Measurements from ENCODE around the gene ANTXRL.
A peak's percentile ranks its signal among the peaks of the same experiment; 100 is the strongest.
"Not testable (repeated sequence)": the region's sequence is repeated elsewhere in the genome, so short reads cannot be mapped to it uniquely, and the experiment has no call there.

Gene ANTXRL

DNA sequence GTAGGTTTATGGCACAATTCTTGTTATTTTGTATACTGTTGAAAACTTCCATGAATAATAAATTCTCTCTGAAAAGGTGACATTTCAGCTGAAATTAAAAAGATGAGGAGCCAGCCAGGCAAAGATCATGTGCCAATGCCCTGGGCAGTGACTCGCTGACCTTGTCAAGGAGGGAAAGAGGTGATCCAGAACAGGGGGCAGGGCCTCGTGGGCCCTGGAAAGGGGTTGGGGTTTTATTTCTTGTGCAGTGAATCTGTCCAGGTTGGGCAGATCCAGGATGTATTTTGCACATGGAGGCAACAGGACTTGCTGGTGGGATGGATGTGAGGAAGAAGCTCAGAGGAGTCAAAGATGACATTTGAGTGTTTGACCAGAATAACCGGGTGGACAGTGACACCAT is 31.6 kb upstream of the ANTXRL start:
- DNase-seq = not testable (repeated sequence)

- peak; percentile 23 for DNase-seq
Observed at GRCh38 chr10:46255801-46256747, 30.7 kb upstream of the ANTXRL start.

GRCh38 chr10:46257099-46257498 is 29.7 kb upstream of the ANTXRL start:
- no peak for DNase-seq

DNA sequence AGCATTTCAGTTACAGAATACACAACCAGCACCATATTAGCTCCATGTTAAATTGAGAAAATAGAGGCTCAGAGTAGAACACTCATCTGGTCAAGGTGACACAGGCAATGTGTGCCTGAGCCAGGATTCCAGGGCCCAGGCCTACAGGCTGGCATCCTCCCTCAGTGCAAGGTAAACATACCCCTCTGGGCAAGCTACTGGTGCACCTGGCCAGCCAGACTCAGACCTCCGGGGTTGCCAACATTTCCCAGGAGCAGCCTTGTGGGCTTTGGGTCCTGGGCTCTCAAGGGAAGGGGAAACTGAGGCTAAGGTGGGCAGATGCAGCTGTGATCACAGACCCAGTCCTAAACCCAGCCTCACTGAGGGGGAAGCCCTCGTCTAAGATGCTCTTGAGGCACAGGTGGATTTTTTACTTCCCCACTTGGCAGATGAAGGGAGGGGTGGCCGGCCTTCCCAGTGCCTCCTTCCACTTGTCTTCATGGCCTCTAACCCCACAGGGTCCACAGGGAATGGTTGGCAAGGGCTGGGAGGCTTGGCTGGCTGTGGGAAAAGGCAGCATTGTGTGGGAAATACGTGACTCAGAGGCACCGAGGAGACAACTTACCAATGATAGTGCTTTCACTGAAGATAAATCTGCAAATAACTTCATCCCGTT is 23.8 kb upstream of the ANTXRL start:
- DNase-seq = not testable (repeated sequence)

DNA sequence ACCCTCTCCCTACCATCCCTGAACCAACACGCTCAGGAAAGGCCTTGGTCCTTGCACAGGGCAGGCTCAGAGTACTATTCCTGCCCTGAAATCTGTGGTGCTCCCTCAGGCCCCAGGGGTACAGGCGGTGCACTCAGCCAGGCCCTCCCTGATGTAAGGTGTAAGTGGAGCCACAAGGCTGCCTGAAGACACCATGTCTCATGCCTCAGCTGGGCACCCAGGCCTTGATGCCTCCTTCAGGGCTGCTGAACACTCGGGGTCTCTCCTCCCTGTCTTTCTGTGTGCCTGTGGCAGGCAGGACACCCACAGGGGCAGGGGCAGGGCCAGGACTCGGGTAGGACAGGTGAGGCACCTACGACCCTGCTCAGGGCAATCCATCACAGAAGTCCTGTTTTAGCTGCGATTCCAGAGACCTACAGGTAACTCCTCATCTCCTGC is 22.9 kb upstream of the ANTXRL start:
- no peak for DNase-seq

GRCh38 chr10:46264336-46264735 is 22.5 kb upstream of the ANTXRL start:
- no peak for DNase-seq

DNA sequence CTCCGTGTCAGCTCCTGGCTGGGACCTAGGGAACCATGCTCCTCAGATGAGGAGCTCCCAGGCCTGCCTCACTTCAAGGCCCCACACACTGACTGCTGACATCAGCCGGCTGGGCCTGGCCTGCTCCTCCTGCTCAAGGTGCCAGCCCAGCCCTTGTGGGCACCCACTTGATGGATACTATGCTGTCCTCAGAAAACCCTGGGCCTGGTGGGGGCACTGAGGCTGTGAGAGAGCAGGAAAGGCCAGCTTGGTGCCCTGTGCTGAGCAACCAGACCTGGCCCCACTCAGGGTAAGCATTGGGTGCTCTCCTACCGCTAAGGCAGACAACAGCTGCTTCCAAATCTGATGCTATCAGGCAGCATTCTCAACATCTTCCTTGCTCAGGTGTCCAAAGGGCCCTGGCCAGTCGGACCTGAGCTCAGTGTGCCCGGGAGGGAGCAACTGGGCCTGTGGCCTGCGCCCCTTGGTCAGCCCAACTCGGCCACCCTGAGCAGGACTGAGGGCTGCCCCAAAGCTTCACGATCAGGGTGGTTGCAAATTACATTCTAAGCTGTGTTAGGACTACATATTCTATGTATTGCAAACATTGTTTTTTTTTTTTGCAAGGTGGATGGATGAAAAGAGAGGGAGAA is 21.9 kb upstream of the ANTXRL start:
- no peak for DNase-seq

DNA sequence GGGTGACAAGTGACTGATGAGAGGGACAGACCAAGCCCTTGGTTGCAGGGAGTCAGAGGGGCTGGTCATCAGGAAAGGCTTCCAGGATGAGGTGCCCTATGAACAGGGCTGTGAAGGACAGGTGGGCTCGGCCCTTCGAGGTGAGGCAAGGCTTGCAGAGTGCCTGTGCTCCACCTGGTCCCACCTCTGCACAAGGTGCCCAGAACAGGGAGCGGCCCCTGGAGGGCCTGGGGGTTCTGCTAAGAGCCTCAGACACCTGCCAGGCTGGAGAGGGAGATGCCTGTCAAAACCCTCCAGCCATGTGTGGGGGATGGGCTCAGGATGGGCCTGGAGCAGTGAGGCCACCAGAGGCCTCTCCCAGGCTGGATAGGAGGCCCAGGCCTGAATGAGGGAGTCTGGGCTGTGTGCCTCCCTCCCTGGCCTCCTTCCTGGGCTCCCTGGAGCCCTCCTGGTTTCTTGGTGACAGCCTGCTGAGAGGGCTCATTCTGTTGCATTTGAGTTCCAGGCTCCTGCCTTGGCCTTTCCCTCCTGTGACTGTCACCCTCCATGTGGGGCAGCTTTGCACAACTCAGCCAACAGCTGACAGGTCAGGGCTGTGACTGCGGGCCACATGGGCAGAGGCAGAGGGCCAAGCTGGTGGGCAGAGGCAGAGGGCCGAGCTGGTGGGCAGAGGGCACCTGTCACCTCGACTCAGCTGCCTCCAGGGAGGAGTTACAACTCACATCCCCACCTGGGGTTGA is 21.1 kb upstream of the ANTXRL start:
- DNase-seq = not testable (repeated sequence)

- no peak for DNase-seq
Observed at GRCh38 chr10:46266306-46266985, 20.4 kb upstream of the ANTXRL start.

DNA sequence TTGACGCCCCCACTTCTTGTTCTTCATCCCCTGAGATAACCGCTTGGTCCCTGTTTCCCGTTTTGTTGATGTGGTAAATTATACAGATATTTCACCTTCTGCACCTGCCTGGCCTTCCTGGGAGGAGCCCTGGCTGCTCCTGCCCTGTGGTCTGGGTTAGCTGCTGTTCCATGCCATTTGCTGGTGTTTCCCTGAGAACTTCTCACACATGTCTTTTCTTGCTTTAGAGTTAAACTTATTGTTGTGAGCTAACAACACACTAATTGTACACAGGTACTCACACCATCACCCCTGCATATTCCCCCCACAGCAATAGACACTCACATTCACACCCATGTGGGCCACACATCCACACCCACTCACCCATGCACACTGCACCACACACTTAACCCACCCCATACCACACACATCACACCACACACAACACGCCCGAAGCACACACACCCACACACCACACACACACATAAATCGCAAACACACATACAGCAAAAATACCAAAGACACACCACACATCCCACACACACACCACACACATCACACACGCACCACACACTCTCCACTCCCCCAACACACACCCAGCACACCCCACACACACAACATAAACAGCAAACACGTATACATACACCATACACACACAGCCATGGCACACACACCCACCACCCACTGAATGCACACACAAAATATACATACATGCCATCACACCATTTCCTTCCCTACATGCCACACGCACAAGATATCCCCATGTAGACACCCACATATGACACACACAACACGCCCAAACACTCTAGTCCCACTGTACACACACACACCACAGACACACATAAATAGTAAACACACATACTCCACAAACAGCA is 19.4 kb upstream of the ANTXRL start:
- no peak for DNase-seq

DNA sequence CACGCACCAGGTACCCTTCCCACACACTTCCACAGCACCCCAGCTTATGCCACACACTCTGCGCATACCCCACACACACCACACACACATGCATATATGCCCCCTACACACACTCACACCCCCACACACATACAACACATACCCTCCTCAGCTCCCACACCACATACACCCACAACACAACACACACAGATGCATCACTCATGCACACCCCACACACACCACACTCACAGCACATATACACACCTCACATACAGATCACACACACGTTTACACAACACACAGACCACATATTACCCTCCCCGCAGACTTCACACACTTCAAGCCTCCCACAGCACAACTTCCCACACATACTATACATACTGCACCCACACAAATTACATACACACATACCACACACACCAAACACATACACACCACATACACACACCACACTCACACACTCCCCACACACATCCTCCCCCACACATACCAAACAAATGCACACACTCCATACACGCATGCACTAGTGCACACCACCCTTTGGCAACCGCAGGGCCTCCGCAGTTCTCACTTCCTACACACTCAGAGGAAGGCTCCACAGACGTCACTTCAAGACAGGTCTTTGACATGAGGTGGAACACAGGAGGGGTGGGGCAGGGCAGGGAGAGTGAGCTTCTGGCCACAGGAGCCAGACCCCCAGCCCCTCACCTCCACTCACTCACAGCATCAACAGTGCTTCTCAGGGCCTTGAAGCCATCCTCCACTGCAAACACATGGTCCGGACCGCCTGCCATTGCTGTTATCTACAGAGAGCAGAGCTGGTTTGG is 18.5 kb upstream of the ANTXRL start:
- DNase-seq = no peak

DNA sequence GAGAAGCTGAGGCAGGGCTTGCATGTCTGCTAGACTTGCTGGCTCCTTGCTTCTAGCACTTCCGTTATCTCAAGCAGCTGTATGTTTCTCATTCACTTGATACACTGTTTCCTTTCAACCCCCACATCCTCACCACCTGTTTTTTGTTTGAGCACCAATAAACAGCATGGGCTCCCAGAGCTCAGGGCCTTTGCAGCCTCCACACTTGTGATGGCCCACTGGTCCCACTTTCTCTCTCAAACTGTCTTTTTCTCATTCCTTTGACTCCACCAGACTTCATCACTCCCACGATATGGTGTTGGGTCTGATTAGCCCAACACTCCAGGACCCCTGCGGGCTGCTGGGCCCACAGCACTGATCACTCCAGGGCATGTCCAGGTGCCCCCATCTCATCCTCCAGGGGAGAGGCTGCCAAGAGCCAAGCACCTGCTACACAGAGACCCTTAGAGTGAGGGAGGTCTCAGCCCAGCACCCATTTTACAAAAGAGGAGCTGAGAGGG is 17.2 kb upstream of the ANTXRL start:
- not testable (repeated sequence) for DNase-seq

DNA sequence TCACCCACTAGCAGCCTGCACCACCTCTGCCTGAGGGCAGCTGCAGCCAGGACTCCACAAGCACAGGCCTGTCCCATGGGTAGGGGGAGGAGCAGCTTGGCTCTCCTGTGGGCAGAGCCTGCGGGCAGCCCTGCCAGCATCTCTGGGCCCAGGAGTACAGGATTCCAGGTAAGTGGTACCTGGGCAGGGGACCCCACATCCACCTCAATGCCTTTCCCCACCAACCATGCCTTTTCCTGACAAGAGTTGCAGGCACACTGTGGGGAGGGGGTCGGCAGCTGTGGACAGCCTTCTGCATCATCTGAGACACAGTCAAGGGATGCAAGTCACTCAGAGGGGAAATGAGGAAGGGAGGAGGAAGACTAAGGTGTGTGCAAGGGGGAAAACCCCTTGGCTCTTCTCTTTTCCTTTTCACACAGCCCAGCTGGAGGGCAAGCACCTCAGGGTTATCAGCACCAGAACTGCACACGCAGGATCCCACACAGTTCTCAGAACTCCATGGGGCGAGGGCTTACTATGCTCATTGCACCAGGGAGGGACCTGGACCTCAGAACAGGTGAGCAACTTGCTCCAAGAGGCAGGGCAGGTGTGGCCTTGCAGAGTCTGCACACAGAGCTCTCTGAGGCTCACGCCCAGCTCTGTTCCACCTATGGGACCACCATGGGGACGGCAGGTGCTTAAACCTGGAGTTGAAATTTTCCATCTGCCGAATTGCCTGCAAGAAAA is 16.5 kb upstream of the ANTXRL start:
- DNase-seq = no peak

DNA sequence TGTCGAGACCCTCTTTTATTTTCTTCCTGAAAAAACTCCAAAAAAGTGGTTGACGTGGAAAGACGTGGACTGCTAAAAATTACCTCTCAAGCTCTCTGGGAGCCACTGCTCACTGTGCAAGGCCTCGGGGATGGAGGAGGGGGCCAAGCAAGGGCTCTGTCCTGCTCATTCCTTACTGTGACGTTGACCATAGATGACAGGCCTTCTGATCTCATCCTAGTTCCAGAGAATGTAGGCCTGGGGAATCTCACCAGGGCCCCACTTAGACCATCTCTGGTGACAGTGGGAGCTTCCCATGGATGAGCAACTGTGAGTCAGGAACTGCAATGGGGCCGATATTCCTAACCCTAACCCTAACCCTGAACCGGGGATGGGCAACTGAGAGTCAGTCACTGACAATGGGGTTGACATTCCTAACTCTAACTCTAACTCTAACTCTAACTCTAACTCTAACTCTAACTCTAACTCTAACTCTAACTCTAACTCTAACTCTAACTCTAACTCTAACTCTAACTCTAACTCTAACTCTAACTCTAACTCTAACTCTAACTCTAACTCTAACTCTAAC is 15.8 kb upstream of the ANTXRL start:
- DNase-seq = not testable (repeated sequence)

GRCh38 chr10:46271795-46272499 is 14.8 kb upstream of the ANTXRL start:
- DNase-seq = not testable (repeated sequence)

DNA sequence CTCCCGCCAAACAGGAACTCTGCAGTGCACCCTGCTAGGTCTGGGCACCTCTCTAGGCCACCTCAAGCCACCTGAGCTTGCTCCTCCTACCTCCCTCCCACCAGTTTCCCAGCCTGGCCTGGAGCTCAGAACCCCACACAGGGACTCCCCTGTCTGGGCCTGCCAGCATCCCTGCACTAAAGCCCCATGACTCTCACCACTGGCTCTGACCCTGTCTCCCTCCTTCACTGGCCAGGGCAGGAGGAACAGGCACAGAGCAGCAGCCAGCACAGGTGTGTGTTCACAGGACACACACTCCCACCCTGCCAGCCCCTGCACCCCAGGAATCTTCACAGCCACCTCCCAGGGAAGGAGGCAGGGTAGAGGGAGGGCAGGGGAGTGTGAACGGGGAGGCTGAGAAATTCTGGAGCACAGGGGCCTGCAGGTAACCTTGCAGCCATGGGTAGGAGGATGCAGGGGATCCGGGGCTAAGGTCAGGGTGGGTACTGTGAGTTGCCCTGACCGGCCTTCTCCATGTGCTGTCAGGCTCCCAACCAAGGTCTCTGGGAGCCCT is 13.9 kb upstream of the ANTXRL start:
- no peak for DNase-seq

DNA sequence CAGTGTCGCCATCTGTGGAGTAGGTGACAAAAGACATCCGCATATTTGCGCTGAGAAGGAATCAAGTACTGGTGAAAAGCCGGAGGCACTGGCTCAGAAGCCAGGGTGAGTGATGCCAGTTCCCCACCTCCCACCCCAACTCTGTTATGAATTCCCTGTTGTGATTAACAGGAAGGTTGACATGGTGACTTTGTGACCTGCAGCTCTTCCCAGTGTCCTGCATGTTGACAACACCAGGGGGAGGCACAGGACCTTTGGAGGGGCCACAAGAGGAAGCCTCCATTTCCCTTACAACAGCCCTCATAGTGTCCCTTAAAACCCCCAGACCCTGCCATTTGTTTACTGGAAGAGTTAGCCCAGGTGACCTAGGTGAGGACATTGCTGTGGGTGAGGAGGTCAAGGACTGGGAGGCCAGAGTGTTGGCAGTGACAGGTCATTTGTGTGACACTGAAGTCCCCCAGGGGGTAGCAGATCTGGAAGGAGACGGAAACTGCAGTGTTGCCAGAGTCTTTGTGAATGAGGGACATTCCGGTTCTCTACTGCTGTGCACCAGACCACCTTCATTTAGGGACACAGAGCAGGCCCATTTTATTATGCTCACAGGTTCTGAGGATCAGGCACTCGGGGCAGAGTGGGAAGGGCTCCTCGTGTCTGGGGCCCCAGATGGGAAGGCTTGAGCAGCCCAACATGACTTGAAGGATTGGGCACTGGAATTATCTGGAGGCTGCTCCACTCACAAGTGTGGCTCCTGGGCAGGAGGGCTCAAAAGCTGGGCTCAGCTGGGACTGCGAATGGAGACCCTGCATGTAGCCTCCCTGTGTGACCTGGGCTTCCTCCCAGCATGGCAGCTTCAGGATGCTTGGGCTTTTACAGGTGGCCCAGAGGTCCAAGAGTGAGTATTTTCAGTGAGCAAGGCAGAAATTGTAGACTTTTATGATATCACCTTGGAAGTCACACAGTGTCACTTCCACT is 13.0 kb upstream of the ANTXRL start:
- DNase-seq = no peak

Measured in DMS153 (cell line).